Prostate gland (tissue), 2 donors: Measurements from ENCODE around the gene PIK3C2G. TPM values are rescaled to one million over a fixed set of nuclear protein-coding genes. Genes with fewer than 3 reads are reported as not detected.

ENCODE experiments used
- DNase-seq: peaks from one replicate; pipeline ENCODE4 v3.0.0-alpha.2; 2019; ENCODE audit warnings: low spot score
- H3K27ac ChIP-seq, 2 donors: fragments of 200-600 bp; sonication (generic); 2 replicates each; pipeline ENCODE4 v1.5.1; 2017 to 2019
- H3K27me3 ChIP-seq: fragments of 200-600 bp; sonication (generic); replicated peaks from 2 replicates; pipeline ENCODE4 v1.5.1; 2019; ENCODE audit not compliant: insufficient read depth
- H3K36me3 ChIP-seq, 2 donors: fragments of 200-600 bp; sonication (generic); 1 replicate in 1 of 2; 2 replicates in 1 of 2; pipeline versions ENCODE4 v1.5.1 to v1.8.1; 2017 to 2019
- H3K4me1 ChIP-seq: fragments of 200-600 bp; sonication (generic); replicated peaks from 2 replicates; pipeline ENCODE4 v1.5.1; 2019
- H3K4me3 ChIP-seq, 2 donors: fragments of 200-600 bp; sonication (generic); 2 replicates each; pipeline ENCODE4 v1.5.1; 2017 to 2019
- H3K9me3 ChIP-seq: fragments of 200-600 bp; sonication (generic); 2 replicates; pipeline ENCODE4 v1.5.1; 2017
- CTCF ChIP-seq, 4 experiments: fragments of 200-600 bp in 2 of 4; fragments of 450-650 bp in 2 of 4; sonication (generic) in 2 of 4; IDR thresholded peaks; 1 replicate in 3 of 4; 2 replicates in 1 of 4; pipeline ENCODE4 v1.5.1; 2016 to 2019; ENCODE audit warnings: antibody characterized with exemption in 4 of 4, mild to moderate bottlenecking in 2 of 4, moderate library complexity in 2 of 4
- POLR2A ChIP-seq: fragments of 450-650 bp; IDR thresholded peaks from one replicate; pipeline ENCODE4 v1.6.1; 2016; ENCODE audit warnings: antibody characterized with exemption, mild to moderate bottlenecking
- POLR2AphosphoS5 ChIP-seq: sonication (generic); formaldehyde crosslinking; IDR thresholded peaks from one replicate; pipeline ENCODE4 v1.6.1; 2017; ENCODE audit warnings: antibody characterized with exemption
- WGBS: methylation state at CpG from one replicate; pipeline ENCODE4 v1.1.5; 2018; 5-methylcytosine and 5-hydroxymethylcytosine counted together
- intact Hi-C: fragments of 100-400 bp; cut with DNase I; formaldehyde crosslinking; loops from one replicate; pipeline ENCODE4 v1.14.2; 2022
- total RNA-seq, 2 donors: library from RNA; depleted of rRNA; stranded (reverse); fragments of >200 nt; gene quantifications; one replicate each; pipeline ENCODE4 v1.1.0, GENCODE V29; 2016

PIK3C2G gene
- total RNA-seq, 2 donors from 2014 or later, result 1.4 to 2.1 TPM

- intact Hi-C loops, result no loop called here
- Histone ChIP-seq H3K4me3 (no peak overlapping the region), H3K36me3 (no peaks in the 10 kb centered on the region), H3K27me3 (no peaks in the 10 kb centered on the region), H3K9me3 (no peaks in the 10 kb centered on the region), H3K27ac (no peak overlapping the region), H3K4me1 (no peaks in the 10 kb centered on the region)
- no peak for DNase-seq
- TF ChIP-seq CTCF (IDR thresholded peaks at IDR 0.05), result no peak
- TF ChIP-seq POLR2AphosphoS5, result no peak
- TF ChIP-seq POLR2A, result no peak
- WGBS, result 88% methylated on average over 2 of the region's 2 CpGs
Observed at GRCh38 chr12:18358077-18358476, 96.8 kb downstream of the PIK3C2G start.

- no peaks in the 10 kb centered on the region for H3K9me3 ChIP-seq
- no peaks in the 10 kb centered on the region for H3K36me3 ChIP-seq
- intact Hi-C loops, result no loop called here
- 92% methylated on average over 2 of the region's 2 CpGs for WGBS
- H3K4me1 ChIP-seq, result no peaks in the 10 kb centered on the region
- no peak for TF ChIP-seq CTCF (IDR thresholded peaks at IDR 0.05)
- TF ChIP-seq POLR2AphosphoS5, result no peak
- no peak for TF ChIP-seq POLR2A
- H3K27me3 ChIP-seq, result no peaks in the 10 kb centered on the region
- no peak for DNase-seq
- H3K27ac ChIP-seq, result no peak overlapping the region
- H3K4me3 ChIP-seq, result no peak overlapping the region
Observed at GRCh38 chr12:18358930-18359329, 97.6 kb downstream of the PIK3C2G start.

GRCh38 chr12:18361433-18361832 is 100.1 kb downstream of the PIK3C2G start:
- no peak overlapping the region for H3K4me3 ChIP-seq
- H3K9me3 ChIP-seq, result no peaks in the 10 kb centered on the region
- intact Hi-C loops, result no loop called here
- no peaks in the 10 kb centered on the region for H3K27me3 ChIP-seq
- TF ChIP-seq POLR2A (no peak), CTCF (IDR thresholded peaks at IDR 0.05) (no peak), POLR2AphosphoS5 (no peak)
- no peaks in the 10 kb centered on the region for H3K36me3 ChIP-seq
- DNase-seq, result no peak
- H3K4me1 ChIP-seq, result no peaks in the 10 kb centered on the region
- no peak overlapping the region for H3K27ac ChIP-seq

- no peak for TF ChIP-seq CTCF (IDR thresholded peaks at IDR 0.05)
- no peak for TF ChIP-seq POLR2A
- TF ChIP-seq POLR2AphosphoS5, result no peak
Observed at GRCh38 chr12:18363321-18363720, 102.0 kb downstream of the PIK3C2G start.

GRCh38 chr12:18368594-18368993 is 107.3 kb downstream of the PIK3C2G start:
- Histone ChIP-seq H3K4me3 (no peak overlapping the region), H3K36me3 (no peaks in the 10 kb centered on the region), H3K27me3 (no peaks in the 10 kb centered on the region), H3K9me3 (no peaks in the 10 kb centered on the region), H3K4me1 (no peaks in the 10 kb centered on the region), H3K27ac (no peak overlapping the region)
- no peak for DNase-seq
- intact Hi-C loops, result no loop called here
- 91% methylated on average over 3 of the region's 3 CpGs for WGBS
- no peak for TF ChIP-seq POLR2A
- TF ChIP-seq CTCF (IDR thresholded peaks at IDR 0.05), result no peak
- no peak for TF ChIP-seq POLR2AphosphoS5

More at GRCh38 chr12:18363321-18363720, 102.0 kb downstream of the PIK3C2G start:
- no peaks in the 10 kb centered on the region for H3K27me3 ChIP-seq
- no peak for DNase-seq
- H3K4me1 ChIP-seq, result no peaks in the 10 kb centered on the region
- 85% methylated on average over 2 of the region's 2 CpGs for WGBS
- no peak overlapping the region for H3K4me3 ChIP-seq
- no peak overlapping the region for H3K27ac ChIP-seq
- H3K9me3 ChIP-seq, result no peaks in the 10 kb centered on the region
- H3K36me3 ChIP-seq, result no peaks in the 10 kb centered on the region
- intact Hi-C loops, result no loop called here
